ENCODE measurements around the gene TK1. TPM values are rescaled to one million over a fixed set of nuclear protein-coding genes. Genes with fewer than 3 reads are reported as not detected.

TK1 gene
- total and polyA plus RNA-seq, 2 donors (not counting 1 experiment from before 2014, with no cell fraction given), result 2.2 to 3.8 TPM

DNA sequence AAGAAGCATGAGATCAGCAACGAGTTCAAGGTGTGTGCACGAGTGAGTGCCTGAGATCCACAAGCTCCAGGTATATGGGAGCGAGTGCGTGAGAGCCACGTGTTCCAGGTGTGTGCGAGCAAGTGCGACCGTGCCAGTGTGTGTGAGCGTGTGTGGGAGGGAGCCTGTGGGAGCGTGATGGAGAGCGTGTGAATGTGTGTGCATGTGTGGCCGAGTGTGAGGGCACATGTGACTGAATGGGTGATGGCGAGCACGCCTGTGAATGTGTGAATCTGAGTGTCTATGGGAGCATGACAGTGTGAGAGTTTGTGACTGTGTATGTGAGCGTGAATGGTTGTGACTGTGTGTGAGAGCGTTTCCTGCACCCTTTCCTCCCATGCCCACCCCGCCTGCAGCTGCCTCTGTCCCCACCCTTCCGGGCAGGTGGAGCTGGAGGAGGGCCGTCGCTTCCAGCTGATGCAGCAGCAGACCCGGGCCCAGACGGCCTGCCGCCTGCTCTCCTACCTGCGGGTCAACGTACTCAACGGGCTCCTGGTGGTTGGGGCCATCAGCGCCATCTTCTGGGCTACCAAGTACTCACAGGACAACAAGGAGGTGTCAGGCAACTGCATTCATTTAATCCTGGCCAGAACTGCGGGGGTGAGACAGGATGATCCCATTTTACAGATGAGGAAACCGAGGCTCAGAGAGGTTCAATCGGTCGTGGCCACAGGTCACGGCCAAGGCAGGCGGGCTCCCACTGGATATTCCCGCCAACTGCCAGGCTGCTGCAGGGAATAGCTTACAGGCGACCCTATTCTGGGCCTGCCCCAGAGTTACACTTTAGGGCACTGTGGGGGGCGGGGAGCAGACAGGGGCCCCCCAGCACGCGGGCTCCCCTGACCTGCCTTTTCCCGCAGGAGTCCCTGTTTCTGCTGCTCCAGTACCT is 52.6 kb downstream of the TK1 start:
- H3K27ac ChIP-seq (ENCODE audit: low read length in 2 of 2), result peak overlapping the region; percentile 88 to 92
- TF ChIP-seq, protein P1, sequence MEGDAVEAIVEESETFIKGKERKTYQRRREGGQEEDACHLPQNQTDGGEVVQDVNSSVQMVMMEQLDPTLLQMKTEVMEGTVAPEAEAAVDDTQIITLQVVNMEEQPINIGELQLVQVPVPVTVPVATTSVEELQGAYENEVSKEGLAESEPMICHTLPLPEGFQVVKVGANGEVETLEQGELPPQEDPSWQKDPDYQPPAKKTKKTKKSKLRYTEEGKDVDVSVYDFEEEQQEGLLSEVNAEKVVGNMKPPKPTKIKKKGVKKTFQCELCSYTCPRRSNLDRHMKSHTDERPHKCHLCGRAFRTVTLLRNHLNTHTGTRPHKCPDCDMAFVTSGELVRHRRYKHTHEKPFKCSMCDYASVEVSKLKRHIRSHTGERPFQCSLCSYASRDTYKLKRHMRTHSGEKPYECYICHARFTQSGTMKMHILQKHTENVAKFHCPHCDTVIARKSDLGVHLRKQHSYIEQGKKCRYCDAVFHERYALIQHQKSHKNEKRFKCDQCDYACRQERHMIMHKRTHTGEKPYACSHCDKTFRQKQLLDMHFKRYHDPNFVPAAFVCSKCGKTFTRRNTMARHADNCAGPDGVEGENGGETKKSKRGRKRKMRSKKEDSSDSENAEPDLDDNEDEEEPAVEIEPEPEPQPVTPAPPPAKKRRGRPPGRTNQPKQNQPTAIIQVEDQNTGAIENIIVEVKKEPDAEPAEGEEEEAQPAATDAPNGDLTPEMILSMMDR (IDR thresholded peaks at IDR 0.05), result peak; percentile 80
- TF ChIP-seq EZH2 (IDR thresholded peaks at IDR 0.05; ENCODE audit: borderline replicate concordance, insufficient read depth, low read depth, low read length, poor library complexity, severe bottlenecking), result no peak
- Mint-ChIP-seq H3K27me3 (no peaks in the 10 kb centered on the region), H3K9me3 (ENCODE audit: insufficient read depth) (no peaks in the 10 kb centered on the region), H3K4me1 (peaks cover 79% of the 10 kb centered on the region), H3K27ac (peak overlapping the region; percentile 95), H3K4me3 (peak overlapping the region; percentile 99)
- no peaks in the 10 kb centered on the region for H3K9me3 ChIP-seq (ENCODE audit: control extremely low read depth in 1 of 3, control insufficient read depth in 2 of 3, insufficient read depth in 1 of 3, low read length in 2 of 3)
- peaks cover 0 to 70% of the 10 kb centered on the region in 2 experiments for H3K36me3 ChIP-seq (replicated peaks in 1 of 2; ENCODE audit: control extremely low read depth in 1 of 2, control insufficient read depth in 1 of 2, extremely low read depth in 1 of 2, insufficient read depth in 2 of 2, low read length in 1 of 2)
- H3K4me3 ChIP-seq (ENCODE audit: control extremely low read depth in 1 of 5, extremely low read depth in 1 of 5, insufficient read depth in 1 of 5, low read depth in 2 of 5, low read length in 4 of 5), result peak overlapping the region in 3 of 5 experiments; percentile 6 to 35 (median 23)
- intact Hi-C loops (cut with micrococcal nuclease), result loop anchor here (1.0 to 10.0 kb wide), 7 partner anchors 13 to 1701 kb away; partner anchors contain the start of genes C17orf99, CBX4 and SYNGR2
- peak; percentile 7 for ATAC-seq (ENCODE audit: low read depth)
- peak overlapping the region; percentile 100 for H3K4me2 ChIP-seq (replicated peaks; ENCODE audit: low read depth, low read length, poor library complexity, severe bottlenecking)
- ChIA-PET POLR2A (interaction anchor here (0.6 to 22.6 kb wide), 8 partner anchors 10 to 1618 kb away, joined by 4 to 432 read pairs (median 9); partner anchors contain the start of gene SYNGR2), CTCF (interaction anchor here (0.8 to 14.1 kb wide), 17 partner anchors 7 to 288 kb away, joined by 3 to 357 read pairs (median 10); partner anchors contain the start of genes C17orf99, SYNGR2, TK1 and TMC6)
- DNase-seq, result peak; percentile 90
- H4K20me1 ChIP-seq (ENCODE audit: control insufficient read depth, insufficient read depth, low read length, poor library complexity, severe bottlenecking), result peaks cover 80% of the 10 kb centered on the region
- no peaks in the 10 kb centered on the region for H3K27me3 ChIP-seq (replicated peaks in 1 of 4; ENCODE audit: control extremely low read depth in 1 of 4, control insufficient read depth in 3 of 4, insufficient read depth in 4 of 4, low read length in 3 of 4)
- peak overlapping the region; percentile 91 for H3K9ac ChIP-seq (ENCODE audit: low read length)
- 33% methylated on average over 37 of the region's 39 CpGs for WGBS (ENCODE audit: insufficient coverage)
- H3K79me2 ChIP-seq (ENCODE audit: control insufficient read depth, insufficient read depth, low read length), result peaks cover 59% of the 10 kb centered on the region
- H3K4me1 ChIP-seq (ENCODE audit: control insufficient read depth in 2 of 2, insufficient read depth in 2 of 2, low read length in 2 of 2), result peaks cover 66 to 88% of the 10 kb centered on the region in 2 donors
- H2AFZ ChIP-seq (ENCODE audit: insufficient read depth, low read depth, low read length, poor library complexity, severe bottlenecking), result no peak overlapping the region
